ENCODE measurements around the gene BCL11B.

The BCL11B gene

DNA sequence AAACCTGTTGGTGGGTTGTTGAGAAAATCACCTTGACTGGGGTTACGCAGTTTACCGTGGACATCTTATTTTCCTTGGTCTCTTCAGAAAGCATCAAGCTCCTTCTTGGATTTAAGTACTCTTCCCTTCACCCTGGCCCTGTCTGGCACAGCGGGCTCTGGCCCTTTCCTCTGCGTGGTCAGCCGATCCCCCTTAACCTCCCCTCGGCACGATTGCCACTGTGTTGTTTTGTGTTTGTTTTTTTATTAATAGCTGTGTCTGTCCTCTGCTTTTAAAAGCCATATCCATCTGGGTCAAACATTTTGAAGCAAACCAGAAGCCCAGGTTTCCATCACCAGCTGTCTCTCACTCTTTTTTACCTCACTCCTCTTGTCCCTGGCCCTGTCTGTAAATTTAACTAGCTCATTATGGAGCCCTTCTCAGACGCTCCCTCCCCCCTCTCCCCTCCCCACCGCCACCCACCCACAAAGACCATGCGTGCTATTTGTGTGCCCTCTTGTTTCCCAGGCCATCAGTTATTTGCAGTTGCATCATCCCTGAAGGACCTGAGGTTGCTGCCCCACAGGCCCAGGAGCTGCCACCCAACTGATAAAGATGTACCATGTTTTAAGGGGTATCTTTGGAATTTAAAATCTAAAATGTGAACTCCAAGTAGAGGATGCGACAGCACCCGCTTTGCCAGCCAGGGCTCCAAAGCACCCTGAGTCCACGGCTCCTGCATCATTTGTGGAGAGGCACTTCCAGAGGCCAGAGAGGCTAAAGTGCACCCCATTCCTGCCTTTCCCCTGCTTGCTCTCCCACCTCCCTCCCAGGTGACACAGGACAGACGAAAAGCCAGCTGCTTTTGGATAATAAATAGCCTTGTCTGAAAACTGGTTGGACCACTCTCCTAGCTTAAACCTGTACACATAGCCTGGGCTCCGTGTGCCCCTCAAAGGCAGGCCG, 3.9 kb downstream of the BCL11B start:
- ATAC-seq, result no peak
- TF ChIP-seq ZNF70 (CRISPR knock-in tag; IDR thresholded peaks at IDR 0.05) (no peak), TCF4 (CRISPR knock-in tag; IDR thresholded peaks at IDR 0.05; ENCODE audit: borderline replicate concordance) (no peak), ZFP30 (CRISPR knock-in tag; IDR thresholded peaks at IDR 0.05) (no peak), OSR1 (CRISPR knock-in tag; IDR thresholded peaks at IDR 0.05) (no peak), SNAI2 (CRISPR knock-in tag; IDR thresholded peaks at IDR 0.05) (no peak), GLIS3 (CRISPR knock-in tag; IDR thresholded peaks at IDR 0.05) (no peak), ISL1 (CRISPR knock-in tag; IDR thresholded peaks at IDR 0.05) (no peak), ZC3H10 (CRISPR knock-in tag; IDR thresholded peaks at IDR 0.05) (no peak), BACH2 (CRISPR knock-in tag; IDR thresholded peaks at IDR 0.05; ENCODE audit: borderline replicate concordance) (no peak)
- TF ChIP-seq, protein P1, sequence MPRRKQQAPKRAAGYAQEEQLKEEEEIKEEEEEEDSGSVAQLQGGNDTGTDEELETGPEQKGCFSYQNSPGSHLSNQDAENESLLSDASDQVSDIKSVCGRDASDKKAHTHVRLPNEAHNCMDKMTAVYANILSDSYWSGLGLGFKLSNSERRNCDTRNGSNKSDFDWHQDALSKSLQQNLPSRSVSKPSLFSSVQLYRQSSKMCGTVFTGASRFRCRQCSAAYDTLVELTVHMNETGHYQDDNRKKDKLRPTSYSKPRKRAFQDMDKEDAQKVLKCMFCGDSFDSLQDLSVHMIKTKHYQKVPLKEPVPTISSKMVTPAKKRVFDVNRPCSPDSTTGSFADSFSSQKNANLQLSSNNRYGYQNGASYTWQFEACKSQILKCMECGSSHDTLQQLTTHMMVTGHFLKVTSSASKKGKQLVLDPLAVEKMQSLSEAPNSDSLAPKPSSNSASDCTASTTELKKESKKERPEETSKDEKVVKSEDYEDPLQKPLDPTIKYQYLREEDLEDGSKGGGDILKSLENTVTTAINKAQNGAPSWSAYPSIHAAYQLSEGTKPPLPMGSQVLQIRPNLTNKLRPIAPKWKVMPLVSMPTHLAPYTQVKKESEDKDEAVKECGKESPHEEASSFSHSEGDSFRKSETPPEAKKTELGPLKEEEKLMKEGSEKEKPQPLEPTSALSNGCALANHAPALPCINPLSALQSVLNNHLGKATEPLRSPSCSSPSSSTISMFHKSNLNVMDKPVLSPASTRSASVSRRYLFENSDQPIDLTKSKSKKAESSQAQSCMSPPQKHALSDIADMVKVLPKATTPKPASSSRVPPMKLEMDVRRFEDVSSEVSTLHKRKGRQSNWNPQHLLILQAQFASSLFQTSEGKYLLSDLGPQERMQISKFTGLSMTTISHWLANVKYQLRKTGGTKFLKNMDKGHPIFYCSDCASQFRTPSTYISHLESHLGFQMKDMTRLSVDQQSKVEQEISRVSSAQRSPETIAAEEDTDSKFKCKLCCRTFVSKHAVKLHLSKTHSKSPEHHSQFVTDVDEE (CRISPR knock-in tag; IDR thresholded peaks at IDR 0.05), result no peak
- TF ChIP-seq, protein P2, sequence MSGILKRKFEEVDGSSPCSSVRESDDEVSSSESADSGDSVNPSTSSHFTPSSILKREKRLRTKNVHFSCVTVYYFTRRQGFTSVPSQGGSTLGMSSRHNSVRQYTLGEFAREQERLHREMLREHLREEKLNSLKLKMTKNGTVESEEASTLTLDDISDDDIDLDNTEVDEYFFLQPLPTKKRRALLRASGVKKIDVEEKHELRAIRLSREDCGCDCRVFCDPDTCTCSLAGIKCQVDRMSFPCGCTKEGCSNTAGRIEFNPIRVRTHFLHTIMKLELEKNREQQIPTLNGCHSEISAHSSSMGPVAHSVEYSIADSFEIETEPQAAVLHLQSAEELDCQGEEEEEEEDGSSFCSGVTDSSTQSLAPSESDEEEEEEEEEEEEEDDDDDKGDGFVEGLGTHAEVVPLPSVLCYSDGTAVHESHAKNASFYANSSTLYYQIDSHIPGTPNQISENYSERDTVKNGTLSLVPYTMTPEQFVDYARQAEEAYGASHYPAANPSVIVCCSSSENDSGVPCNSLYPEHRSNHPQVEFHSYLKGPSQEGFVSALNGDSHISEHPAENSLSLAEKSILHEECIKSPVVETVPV (CRISPR knock-in tag; IDR thresholded peaks at IDR 0.05), result no peak

DNA sequence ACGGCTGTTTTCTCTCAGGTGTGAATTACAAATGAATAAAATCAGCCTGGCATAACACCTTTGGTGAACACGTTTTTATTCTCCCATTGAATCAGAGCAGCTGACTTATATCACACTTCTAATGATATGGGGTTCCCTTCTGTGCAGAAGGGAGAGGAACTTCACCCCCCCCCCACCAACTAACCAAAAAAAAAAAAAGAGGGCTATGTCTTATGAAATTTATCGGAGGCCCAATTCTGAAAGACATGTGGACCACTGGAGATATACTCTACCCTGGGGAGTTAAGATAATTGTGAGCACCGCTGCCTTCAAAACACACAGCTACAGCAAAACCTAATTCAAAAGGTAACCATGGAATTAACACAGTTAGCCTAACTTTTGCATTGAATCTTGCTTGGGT, 4.6 kb downstream of the BCL11B start:
- ATAC-seq, result no peak
- TF ChIP-seq ZFP30 (CRISPR knock-in tag; IDR thresholded peaks at IDR 0.05), result no peak

- peak; percentile 93 for ATAC-seq
- TF ChIP-seq POU6F1 (CRISPR knock-in tag; IDR thresholded peaks at IDR 0.05; ENCODE audit: borderline replicate concordance, low read depth) (no peak), ZNF8 (CRISPR knock-in tag; IDR thresholded peaks at IDR 0.05) (no peak), ZC3H10 (CRISPR knock-in tag; IDR thresholded peaks at IDR 0.05) (no peak), GLIS3 (CRISPR knock-in tag; IDR thresholded peaks at IDR 0.05) (no peak), ZFP30 (CRISPR knock-in tag; IDR thresholded peaks at IDR 0.05) (no peak)
- TF ChIP-seq, protein P2 (CRISPR knock-in tag; IDR thresholded peaks at IDR 0.05), result no peak
These were observed 5.5 kb downstream of the BCL11B start for GRCh38 chr14:99266181-99267178.

- ATAC-seq, result no peak
- TF ChIP-seq ZNF8 (CRISPR knock-in tag; IDR thresholded peaks at IDR 0.05), result no peak
- no peak for TF ChIP-seq CSDC2 (CRISPR knock-in tag; IDR thresholded peaks at IDR 0.05)
- TF ChIP-seq ZNF565 (CRISPR knock-in tag; conservative IDR thresholded peaks at IDR 0.05; ENCODE audit: low read depth), result no peak
- TF ChIP-seq ZFP3 (CRISPR knock-in tag; IDR thresholded peaks at IDR 0.05), result no peak
- no peak for TF ChIP-seq ESRRG (CRISPR knock-in tag; IDR thresholded peaks at IDR 0.05)
- no peak for TF ChIP-seq TCF4 (CRISPR knock-in tag; IDR thresholded peaks at IDR 0.05; ENCODE audit: borderline replicate concordance)
- TF ChIP-seq ISL1 (CRISPR knock-in tag; IDR thresholded peaks at IDR 0.05), result no peak
- TF ChIP-seq BACH2 (CRISPR knock-in tag; IDR thresholded peaks at IDR 0.05; ENCODE audit: borderline replicate concordance), result no peak
- no peak for TF ChIP-seq GLIS3 (CRISPR knock-in tag; IDR thresholded peaks at IDR 0.05)
- no peak for TF ChIP-seq TOX (CRISPR knock-in tag; IDR thresholded peaks at IDR 0.05; ENCODE audit: borderline replicate concordance)
- no peak for TF ChIP-seq PPARA (CRISPR knock-in tag; IDR thresholded peaks at IDR 0.05; ENCODE audit: borderline replicate concordance)
- TF ChIP-seq POU6F1 (CRISPR knock-in tag; IDR thresholded peaks at IDR 0.05; ENCODE audit: borderline replicate concordance, low read depth), result no peak
- TF ChIP-seq ZC3H10 (CRISPR knock-in tag; IDR thresholded peaks at IDR 0.05), result no peak
- TF ChIP-seq ZNF70 (CRISPR knock-in tag; IDR thresholded peaks at IDR 0.05), result no peak
These were observed 6.4 kb downstream of the BCL11B start for GRCh38 chr14:99265571-99265970.
